K562 (cell line): ENCODE measurements around the gene ANKRD23. TPM values are rescaled to one million over a fixed set of nuclear protein-coding genes. Genes with fewer than 3 reads are reported as not detected.

Source experiments
- ATAC-seq: fragments of 200-7000 bp; cut with Tn5 transposase; 3 replicates; pipeline ENCODE4 v1.9.1; 2020; ENCODE audit warnings: moderate library complexity
- BruUV-seq: library from RNA; stranded (reverse); fragments of 400-500 nt; replicated peaks from 2 replicates; lab custom pipeline; 2021; lab: Mats Ljungman, UMichigan
- CTCF ChIA-PET: fragments of 300-600 bp; formaldehyde crosslinking; extraction: SDS; loops from one replicate; lab custom pipeline; 2021; ENCODE audit warnings: low intra/inter-chr PET ratio; lab: Yijun Ruan, JAX
- POLR2A ChIA-PET: fragments of 300-600, 350-650 bp; sonication (Branson Sonifier 250); formaldehyde crosslinking; extraction: SDS; loops from one replicate; lab custom pipeline; 2021; ENCODE audit warnings: antibody characterized with exemption, inconsistent platforms; lab: Yijun Ruan, JAX
- DNase-seq, 4 experiments: peaks; one replicate each; pipeline versions ENCODE4 v3.0.0 to v3.0.0-alpha.2; 2011 to 2018; ENCODE audit warnings: low spot score in 3 of 4, mixed read lengths in 3 of 4; ENCODE audit errors: extremely low read depth in 1 of 4
- FAIRE-seq: peaks from 2 replicates; lab custom pipeline; 2011; peaks lifted over from hg19 to GRCh38; lab: Jason Lieb, UNC
- H2AFZ ChIP-seq: 2 replicates; pipeline ENCODE4 v1.6.0; 2011; ENCODE audit warnings: low read depth, low read length, control low read depth, inconsistent platforms
- H3K27ac ChIP-seq: fragments of 200-600 bp; 3 replicates; pipeline ENCODE4 v1.8.0; 2011; ENCODE audit warnings: low read depth, mild to moderate bottlenecking, control low read depth, inconsistent platforms, low read length, moderate library complexity, mixed read lengths; ENCODE audit errors: extremely low read depth
- H3K27me3 ChIP-seq, 2 experiments: fragments of 300-600 bp in 1 of 2; 2 replicates in 1 of 2; 3 replicates in 1 of 2; pipeline versions ENCODE4 v1.6.0 to v1.8.0; 2011; ENCODE audit warnings: inconsistent platforms in 2 of 2, low read length in 2 of 2, mild to moderate bottlenecking in 1 of 2, mixed read lengths in 1 of 2, moderate library complexity in 1 of 2; ENCODE audit not compliant: control insufficient read depth in 2 of 2, insufficient read depth in 2 of 2
- H3K36me3 ChIP-seq: fragments of 300-600 bp; 3 replicates; pipeline ENCODE4 v1.8.0; 2011; ENCODE audit warnings: mild to moderate bottlenecking, low read length, inconsistent platforms; ENCODE audit not compliant: control insufficient read depth, insufficient read depth
- H3K4me1 ChIP-seq, 2 experiments: fragments of 200-600 bp in 1 of 2; replicated peaks in 1 of 2; 2 replicates in 1 of 2; 3 replicates in 1 of 2; pipeline versions ENCODE4 v1.5.1 to v1.8.0; 2011; ENCODE audit warnings: inconsistent platforms in 2 of 2, low read length in 2 of 2, mild to moderate bottlenecking in 1 of 2, mixed read lengths in 1 of 2, moderate library complexity in 1 of 2; ENCODE audit not compliant: control insufficient read depth in 2 of 2, insufficient read depth in 2 of 2
- H3K4me2 ChIP-seq: 2 replicates; pipeline ENCODE4 v1.6.1; 2011; ENCODE audit warnings: low read length, control low read depth, inconsistent platforms, mixed read lengths; ENCODE audit not compliant: insufficient read depth
- H3K4me3 ChIP-seq: fragments of 200-600 bp; sonication (generic), shearing (Covaris generic); 2 replicates; pipeline ENCODE4 v1.5.1; 2016; ENCODE audit warnings: control low read depth, inconsistent platforms
- H3K79me2 ChIP-seq: fragments of 200-600 bp; 3 replicates; pipeline ENCODE4 v1.8.0; 2011; ENCODE audit warnings: low read length, inconsistent platforms; ENCODE audit not compliant: control insufficient read depth, insufficient read depth
- H3K9ac ChIP-seq, 2 experiments: 2 replicates each; pipeline versions ENCODE4 v1.6.0 to v1.6.1; 2011; ENCODE audit warnings: low read depth in 2 of 2, low read length in 2 of 2, control low read depth in 1 of 2, inconsistent platforms in 1 of 2, mild to moderate bottlenecking in 1 of 2, mixed read lengths in 1 of 2; ENCODE audit not compliant: insufficient read depth in 1 of 2
- H3K9me1 ChIP-seq: one replicate; pipeline ENCODE4 v1.6.0; 2011; ENCODE audit warnings: inconsistent platforms, mild to moderate bottlenecking, low read length, moderate library complexity; ENCODE audit not compliant: control insufficient read depth, insufficient read depth
- H3K9me3 ChIP-seq: replicated peaks from 2 replicates; pipeline ENCODE4 v1.5.1; 2011; ENCODE audit warnings: low read depth, low read length, inconsistent platforms; ENCODE audit not compliant: control insufficient read depth, insufficient read depth
- H4K20me1 ChIP-seq: replicated peaks from 2 replicates; pipeline ENCODE4 v1.6.1; 2011; ENCODE audit warnings: low read length, inconsistent platforms, mixed read lengths; ENCODE audit not compliant: control insufficient read depth, insufficient read depth
- BRCA1 ChIP-seq, 2 experiments: fragments of 450-650 bp in 1 of 2; sonication (generic) in 1 of 2; formaldehyde crosslinking in 1 of 2; IDR thresholded peaks; 2 replicates each; pipeline versions ENCODE4 v1.5.0 to v1.6.1; 2017 to 2020; ENCODE audit warnings: mild to moderate bottlenecking in 1 of 2, missing genetic modification reagents in 1 of 2
- CSDE1 ChIP-seq, 2 experiments: fragments of 450-650 bp; IDR thresholded peaks; 2 replicates each; pipeline ENCODE4 v1.6.1; 2016; ENCODE audit warnings: mild to moderate bottlenecking in 1 of 2
- GATAD2A ChIP-seq: fragments of 450-650 bp; IDR thresholded peaks from 2 replicates; pipeline ENCODE4 v1.6.1; 2017
- NBN ChIP-seq: fragments of 450-650 bp; IDR thresholded peaks from 2 replicates; pipeline ENCODE4 v1.6.1; 2016; ENCODE audit warnings: low read depth, mild to moderate bottlenecking
- NCOA2 ChIP-seq, 2 experiments: fragments of 450-650 bp; IDR thresholded peaks; 2 replicates each; pipeline ENCODE4 v1.6.1; 2018; ENCODE audit warnings: mild to moderate bottlenecking in 2 of 2, moderate library complexity in 1 of 2; ENCODE audit not compliant: partially characterized antibody in 2 of 2
- NFIC ChIP-seq: fragments of 450-650 bp; IDR thresholded peaks from 2 replicates; pipeline ENCODE4 v1.6.1; 2017; ENCODE audit warnings: mild to moderate bottlenecking, inconsistent platforms
- NFYB ChIP-seq: IDR thresholded peaks from 2 replicates; pipeline ENCODE4 v1.6.1; 2011; ENCODE audit warnings: mild to moderate bottlenecking, moderate library complexity; ENCODE audit not compliant: insufficient read length; ENCODE audit errors: extremely low read depth
- RFX5 ChIP-seq: IDR thresholded peaks from 2 replicates; pipeline ENCODE4 v1.6.1; 2011; ENCODE audit warnings: low read depth, mild to moderate bottlenecking, improper control_type of control experiment, low read length
- U2AF1 ChIP-seq: fragments of 200-400 bp; formaldehyde crosslinking; optimal IDR thresholded peaks from 2 replicates; pipeline ENCODE3; 2017; ENCODE audit warnings: mild to moderate bottlenecking, low read depth, low read length, moderate library complexity
- WGBS: fragments of 100-300 bp; shearing (Covaris generic); methylation state at CpG from one replicate; pipeline ENCODE4 v1.1.6; 2016; ENCODE audit warnings: low coverage, mixed read lengths; ENCODE audit not compliant: insufficient coverage; ENCODE audit errors: missing lambda C conversion rate; 5-methylcytosine and 5-hydroxymethylcytosine counted together
- in situ Hi-C: fragments of 300-500 bp; cut with MboI; formaldehyde crosslinking; loops from 4 replicates; pipeline ENCODE4 v1.15.0; 2018; ENCODE audit warnings: inconsistent platforms, mixed read lengths
- intact Hi-C: fragments of 100-400 bp; cut with micrococcal nuclease; formaldehyde crosslinking; loops from 2 replicates; pipeline ENCODE4 v1.14.2; 2022
- polyA plus RNA-seq, 8 experiments: library from polyadenylated mRNA; depleted of rRNA in 4 of 8; stranded (reverse) in 5 of 8; unstranded in 3 of 8; fragments of >200 nt; fragmentation: Nextera tagmentation in 2 of 8; fragmentation: Illumina TruSeq in 1 of 8; extraction: Ambion mirVana in 2 of 8; extraction: Trizol in 1 of 8; gene quantifications; 2 replicates each; pipeline versions ENCODE4 v1.2.1 to v1.2.3, GENCODE V29; 2011 to 2014; ENCODE audit warnings: inconsistent platforms in 1 of 8, missing spikeins in 1 of 8
- total RNA-seq, 7 experiments: library from RNA; depleted of rRNA in 6 of 7; stranded (reverse); fragments of >200 nt in 6 of 7; fragmentation: Illumina TruSeq in 2 of 7; extraction: Trizol in 2 of 7; gene quantifications; 2 replicates each; pipeline versions ENCODE4 v1.2.1 to v1.2.3, GENCODE V29; 2011 to 2021; ENCODE audit warnings: low replicate concordance in 1 of 7
- TF ChIP-seq, protein P1 (sequence below): fragments of 450-650 bp; IDR thresholded peaks from 2 replicates; pipeline ENCODE4 v1.6.1; 2014; ENCODE audit warnings: low read depth, mild to moderate bottlenecking, moderate library complexity, borderline replicate concordance
- TF ChIP-seq, protein P2 (sequence below): fragments of 250-450 bp; sonication (Bioruptor Pico); IDR thresholded peaks from 2 replicates; pipeline ENCODE4 v1.4.0; 2020; ENCODE audit warnings: mild to moderate bottlenecking, moderate library complexity
- TF ChIP-seq, protein P3 (sequence below): fragments of 450-650 bp; formaldehyde crosslinking; IDR thresholded peaks from 2 replicates; pipeline ENCODE4 v1.4.0; 2022; ENCODE audit warnings: mild to moderate bottlenecking, moderate library complexity

ANKRD23 gene
- total and polyA plus RNA-seq, 9 of the 15 experiments (the other 6 are each of a cell fraction or from before 2014, with no cell fraction given), result 0.32 to 4.8 (median 2.8) TPM

DNA sequence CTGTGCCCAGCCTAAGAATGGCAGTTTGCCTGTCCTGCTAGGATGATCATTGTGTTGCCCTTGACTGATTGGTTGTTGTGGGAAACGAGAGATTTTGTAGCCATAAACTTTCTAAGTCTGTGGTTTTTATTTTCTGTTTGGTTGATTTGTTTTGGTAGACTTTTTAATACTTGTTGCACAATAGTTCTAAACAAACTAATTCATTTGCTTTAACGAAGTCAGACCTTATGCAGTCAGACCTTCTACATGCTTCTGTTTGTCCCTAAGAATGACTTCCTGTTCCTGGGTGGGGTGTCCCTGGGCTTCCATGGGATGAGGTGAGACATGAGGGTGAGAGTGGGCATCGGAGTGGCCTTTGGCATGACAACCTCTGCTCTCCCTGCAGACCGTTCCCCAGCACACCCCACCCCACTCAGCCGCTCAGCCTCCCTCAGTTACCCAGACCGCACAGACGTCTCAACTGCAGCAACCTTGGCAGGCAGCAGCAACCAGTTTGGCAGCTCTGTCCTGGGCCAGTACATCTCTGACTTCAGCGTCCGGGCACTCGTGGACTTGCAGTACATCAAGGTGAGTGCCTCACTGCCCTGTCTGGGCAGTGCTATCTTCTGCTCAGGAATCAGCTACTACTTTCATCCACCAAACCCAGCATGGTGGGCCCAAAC, 35.5 kb downstream of the ANKRD23 start (continued):
- TF ChIP-seq, protein P1, sequence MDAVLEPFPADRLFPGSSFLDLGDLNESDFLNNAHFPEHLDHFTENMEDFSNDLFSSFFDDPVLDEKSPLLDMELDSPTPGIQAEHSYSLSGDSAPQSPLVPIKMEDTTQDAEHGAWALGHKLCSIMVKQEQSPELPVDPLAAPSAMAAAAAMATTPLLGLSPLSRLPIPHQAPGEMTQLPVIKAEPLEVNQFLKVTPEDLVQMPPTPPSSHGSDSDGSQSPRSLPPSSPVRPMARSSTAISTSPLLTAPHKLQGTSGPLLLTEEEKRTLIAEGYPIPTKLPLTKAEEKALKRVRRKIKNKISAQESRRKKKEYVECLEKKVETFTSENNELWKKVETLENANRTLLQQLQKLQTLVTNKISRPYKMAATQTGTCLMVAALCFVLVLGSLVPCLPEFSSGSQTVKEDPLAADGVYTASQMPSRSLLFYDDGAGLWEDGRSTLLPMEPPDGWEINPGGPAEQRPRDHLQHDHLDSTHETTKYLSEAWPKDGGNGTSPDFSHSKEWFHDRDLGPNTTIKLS, result no peak
- TF ChIP-seq, protein P2, sequence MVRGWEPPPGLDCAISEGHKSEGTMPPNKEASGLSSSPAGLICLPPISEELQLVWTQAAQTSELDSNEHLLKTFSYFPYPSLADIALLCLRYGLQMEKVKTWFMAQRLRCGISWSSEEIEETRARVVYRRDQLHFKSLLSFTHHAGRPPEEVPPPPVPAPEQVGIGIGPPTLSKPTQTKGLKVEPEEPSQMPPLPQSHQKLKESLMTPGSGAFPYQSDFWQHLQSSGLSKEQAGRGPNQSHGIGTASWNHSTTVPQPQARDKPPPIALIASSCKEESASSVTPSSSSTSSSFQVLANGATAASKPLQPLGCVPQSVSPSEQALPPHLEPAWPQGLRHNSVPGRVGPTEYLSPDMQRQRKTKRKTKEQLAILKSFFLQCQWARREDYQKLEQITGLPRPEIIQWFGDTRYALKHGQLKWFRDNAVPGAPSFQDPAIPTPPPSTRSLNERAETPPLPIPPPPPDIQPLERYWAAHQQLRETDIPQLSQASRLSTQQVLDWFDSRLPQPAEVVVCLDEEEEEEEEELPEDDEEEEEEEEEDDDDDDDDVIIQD (CRISPR knock-in tag), result no peak
- no peak for TF ChIP-seq BRCA1 (IDR thresholded peaks at IDR 0.05)
- TF ChIP-seq BRCA1 (CRISPR knock-in tag; IDR thresholded peaks at IDR 0.05), result no peak
- no peak for TF ChIP-seq CSDE1 (IDR thresholded peaks at IDR 0.05)
- no peak for TF ChIP-seq NFYB

DNA sequence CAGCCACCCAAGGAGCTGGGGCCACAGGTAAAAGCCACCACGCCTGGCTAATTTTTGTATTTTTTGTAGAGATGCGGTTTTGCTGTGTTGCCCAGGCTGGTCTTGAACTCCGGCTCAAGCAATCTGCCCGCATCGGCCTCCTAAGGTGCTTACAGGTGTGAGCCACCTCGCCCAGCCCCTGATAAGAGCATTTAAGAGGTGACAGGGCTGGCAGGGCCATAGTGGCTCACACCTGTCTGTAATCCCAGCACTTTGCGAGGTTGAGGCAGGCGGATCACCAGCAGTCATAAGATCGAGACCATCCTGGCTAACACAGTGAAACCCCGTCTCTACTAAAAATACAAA, 36.7 kb downstream of the ANKRD23 start:
- in situ Hi-C loops (no loop called here), intact Hi-C loops (loop anchor here (10.0 kb wide), 1 partner anchor 252 kb away; no protein-coding TSS in a partner anchor)
- H3K79me2 ChIP-seq, result no peaks in the 10 kb centered on the region
- no peak overlapping the region for H2AFZ ChIP-seq
- WGBS, result 90% methylated on average over 10 of the region's 10 CpGs
- H3K9me3 ChIP-seq, result no peaks in the 10 kb centered on the region
- H3K27me3 ChIP-seq, result no peaks in the 10 kb centered on the region
- peaks cover 10 to 20% of the 10 kb centered on the region in 2 experiments; a peak in 4 of 5 replicates for H3K4me1 ChIP-seq
- H3K4me2 ChIP-seq, result no peak overlapping the region
- H3K9ac ChIP-seq, result no peak overlapping the region
- 0 out of 2 replicates have a peak, but pooled peaks cover 5% of the 10 kb centered on the region for H4K20me1 ChIP-seq
- H3K36me3 ChIP-seq, result peaks cover under 1% of the 10 kb centered on the region; the same call in 1 of the 3 replicates
- no peak for ATAC-seq
- no TSS peak for BruUV-seq
- no peak for FAIRE-seq
- CTCF ChIA-PET, result no interaction called here
- TF ChIP-seq NBN, result no peak
- TF ChIP-seq, protein P3, sequence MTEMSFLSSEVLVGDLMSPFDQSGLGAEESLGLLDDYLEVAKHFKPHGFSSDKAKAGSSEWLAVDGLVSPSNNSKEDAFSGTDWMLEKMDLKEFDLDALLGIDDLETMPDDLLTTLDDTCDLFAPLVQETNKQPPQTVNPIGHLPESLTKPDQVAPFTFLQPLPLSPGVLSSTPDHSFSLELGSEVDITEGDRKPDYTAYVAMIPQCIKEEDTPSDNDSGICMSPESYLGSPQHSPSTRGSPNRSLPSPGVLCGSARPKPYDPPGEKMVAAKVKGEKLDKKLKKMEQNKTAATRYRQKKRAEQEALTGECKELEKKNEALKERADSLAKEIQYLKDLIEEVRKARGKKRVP (CRISPR knock-in tag), result no peak
- TF ChIP-seq NCOA2 (IDR thresholded peaks at IDR 0.05; ENCODE audit: partially characterized antibody in 2 of 2), result no peak
- no peak for TF ChIP-seq GATAD2A
- no peak for TF ChIP-seq U2AF1
- no peak for TF ChIP-seq RFX5
- no peak for TF ChIP-seq NFIC
- POLR2A ChIA-PET, result interaction anchor here (0.6 to 1.7 kb wide), 2 partner anchors 10 to 30 kb away, joined by 3 to 4 read pairs; no protein-coding TSS in a partner anchor
- no peak overlapping the region for H3K27ac ChIP-seq
- no peak overlapping the region for H3K4me3 ChIP-seq
- DNase-seq, result no peak
- H3K9me1 ChIP-seq, result peaks cover 5% of the 10 kb centered on the region
